ENCODE measurements around the gene MRTFA.

MRTFA gene

GRCh38 chr22:40478338-40479125 is 158.0 kb downstream of the MRTFA start:
- no peak overlapping the region for H3K4me3 ChIP-seq (ENCODE audit: low read length)
- no peak overlapping the region for H3K27ac ChIP-seq (ENCODE audit: low read length)
- no peak overlapping the region for H3K9ac ChIP-seq (ENCODE audit: low read length)
- no peaks in the 10 kb centered on the region for H3K36me3 ChIP-seq (ENCODE audit: control insufficient read depth, low read depth, low read length)
- H3K27me3 ChIP-seq (ENCODE audit: control insufficient read depth, insufficient read depth, low read length): no peaks in the 10 kb centered on the region
- H3K9me3 ChIP-seq (ENCODE audit: control insufficient read depth, low read depth, low read length): no peaks in the 10 kb centered on the region
- H3K4me1 ChIP-seq (ENCODE audit: control insufficient read depth, low read depth, low read length): peaks cover 11% of the 10 kb centered on the region

- Histone ChIP-seq H3K27me3 (ENCODE audit: control insufficient read depth, insufficient read depth, low read length) (no peaks in the 10 kb centered on the region), H3K9ac (ENCODE audit: low read length) (no peak overlapping the region), H3K9me3 (ENCODE audit: control insufficient read depth, low read depth, low read length) (no peaks in the 10 kb centered on the region), H3K4me1 (ENCODE audit: control insufficient read depth, low read depth, low read length) (peaks cover 11% of the 10 kb centered on the region), H3K4me3 (ENCODE audit: low read length) (no peak overlapping the region), H3K27ac (ENCODE audit: low read length) (no peak overlapping the region), H3K36me3 (ENCODE audit: control insufficient read depth, low read depth, low read length) (no peaks in the 10 kb centered on the region)
These were observed 158.7 kb downstream of the MRTFA start for GRCh38 chr22:40477683-40478337.

GRCh38 chr22:40476341-40476740 is 160.2 kb downstream of the MRTFA start:
- peaks cover 25% of the 10 kb centered on the region for H3K4me1 ChIP-seq (ENCODE audit: control insufficient read depth, low read depth, low read length)
- no peaks in the 10 kb centered on the region for H3K36me3 ChIP-seq (ENCODE audit: control insufficient read depth, low read depth, low read length)
- H3K9ac ChIP-seq (ENCODE audit: low read length): no peak overlapping the region
- H3K9me3 ChIP-seq (ENCODE audit: control insufficient read depth, low read depth, low read length): no peaks in the 10 kb centered on the region
- H3K4me3 ChIP-seq (ENCODE audit: low read length): no peak overlapping the region
- H3K27me3 ChIP-seq (ENCODE audit: control insufficient read depth, insufficient read depth, low read length): no peaks in the 10 kb centered on the region
- no peak overlapping the region for H3K27ac ChIP-seq (ENCODE audit: low read length)

GRCh38 chr22:40473703-40474102 is 162.8 kb downstream of the MRTFA start:
- Histone ChIP-seq H3K9me3 (ENCODE audit: control insufficient read depth, low read depth, low read length) (no peaks in the 10 kb centered on the region), H3K4me1 (ENCODE audit: control insufficient read depth, low read depth, low read length) (peaks cover 24% of the 10 kb centered on the region), H3K9ac (ENCODE audit: low read length) (no peak overlapping the region), H3K36me3 (ENCODE audit: control insufficient read depth, low read depth, low read length) (no peaks in the 10 kb centered on the region), H3K4me3 (ENCODE audit: low read length) (no peak overlapping the region), H3K27me3 (ENCODE audit: control insufficient read depth, insufficient read depth, low read length) (no peaks in the 10 kb centered on the region), H3K27ac (ENCODE audit: low read length) (no peak overlapping the region)

- Histone ChIP-seq H3K4me1 (ENCODE audit: control insufficient read depth, low read depth, low read length) (peaks cover 14% of the 10 kb centered on the region), H3K27ac (ENCODE audit: low read length) (no peak overlapping the region), H3K36me3 (ENCODE audit: control insufficient read depth, low read depth, low read length) (no peaks in the 10 kb centered on the region), H3K9me3 (ENCODE audit: control insufficient read depth, low read depth, low read length) (no peaks in the 10 kb centered on the region), H3K4me3 (ENCODE audit: low read length) (no peak overlapping the region), H3K27me3 (ENCODE audit: control insufficient read depth, insufficient read depth, low read length) (no peaks in the 10 kb centered on the region), H3K9ac (ENCODE audit: low read length) (no peak overlapping the region)
These were observed 163.9 kb downstream of the MRTFA start for GRCh38 chr22:40472579-40472978.

DNA sequence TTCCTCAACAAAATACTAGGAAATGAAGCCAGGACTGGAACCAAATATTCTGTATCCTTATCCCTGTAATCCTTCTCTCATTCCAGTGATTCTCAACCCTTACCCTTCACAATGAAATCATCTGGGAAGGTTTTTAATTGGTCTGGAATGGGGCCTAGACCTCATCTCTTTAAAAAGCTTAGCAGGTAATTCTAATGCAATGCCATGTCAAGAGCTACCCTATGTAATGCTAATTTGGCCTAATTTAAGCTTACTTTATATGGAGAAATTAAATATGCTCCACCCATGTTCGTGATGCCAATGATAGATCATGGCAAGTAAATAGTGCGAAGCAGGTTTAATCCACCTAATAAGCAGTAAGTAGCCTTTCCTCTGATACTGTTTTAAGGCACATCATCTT is 164.5 kb downstream of the MRTFA start:
- H3K27me3 ChIP-seq (ENCODE audit: control insufficient read depth, insufficient read depth, low read length): no peaks in the 10 kb centered on the region
- no peak overlapping the region for H3K4me3 ChIP-seq (ENCODE audit: low read length)
- H3K36me3 ChIP-seq (ENCODE audit: control insufficient read depth, low read depth, low read length): no peaks in the 10 kb centered on the region
- H3K9me3 ChIP-seq (ENCODE audit: control insufficient read depth, low read depth, low read length): no peaks in the 10 kb centered on the region
- no peak overlapping the region for H3K9ac ChIP-seq (ENCODE audit: low read length)
- H3K27ac ChIP-seq (ENCODE audit: low read length): no peak overlapping the region
- peaks cover 14% of the 10 kb centered on the region for H3K4me1 ChIP-seq (ENCODE audit: control insufficient read depth, low read depth, low read length)

DNA sequence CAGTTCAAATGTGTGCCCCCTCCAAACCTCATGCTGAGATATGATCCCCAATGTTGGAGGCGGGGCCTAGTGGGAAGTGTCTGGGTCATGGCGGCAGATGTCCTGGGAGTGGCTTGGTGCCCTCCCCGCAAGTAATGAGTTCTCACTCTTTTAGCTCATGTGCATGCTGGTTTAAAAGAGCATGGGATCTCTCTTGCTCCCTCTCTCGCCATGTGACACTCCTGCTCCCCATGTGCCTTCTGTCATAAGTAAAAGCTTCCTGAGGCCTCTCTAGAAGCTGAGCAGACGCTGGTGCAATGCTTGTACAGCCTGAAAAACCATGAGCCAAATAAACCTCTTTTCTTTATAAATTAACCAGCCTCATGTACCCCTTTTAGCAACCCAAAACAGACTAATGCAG is 167.3 kb downstream of the MRTFA start:
- H3K36me3 ChIP-seq (ENCODE audit: control insufficient read depth, low read depth, low read length): no peaks in the 10 kb centered on the region
- H3K9me3 ChIP-seq (ENCODE audit: control insufficient read depth, low read depth, low read length): no peaks in the 10 kb centered on the region
- no peak overlapping the region for H3K9ac ChIP-seq (ENCODE audit: low read length)
- no peak overlapping the region for H3K27ac ChIP-seq (ENCODE audit: low read length)
- H3K4me3 ChIP-seq (ENCODE audit: low read length): no peak overlapping the region
- no peaks in the 10 kb centered on the region for H3K27me3 ChIP-seq (ENCODE audit: control insufficient read depth, insufficient read depth, low read length)
- peaks cover 14% of the 10 kb centered on the region for H3K4me1 ChIP-seq (ENCODE audit: control insufficient read depth, low read depth, low read length)

DNA sequence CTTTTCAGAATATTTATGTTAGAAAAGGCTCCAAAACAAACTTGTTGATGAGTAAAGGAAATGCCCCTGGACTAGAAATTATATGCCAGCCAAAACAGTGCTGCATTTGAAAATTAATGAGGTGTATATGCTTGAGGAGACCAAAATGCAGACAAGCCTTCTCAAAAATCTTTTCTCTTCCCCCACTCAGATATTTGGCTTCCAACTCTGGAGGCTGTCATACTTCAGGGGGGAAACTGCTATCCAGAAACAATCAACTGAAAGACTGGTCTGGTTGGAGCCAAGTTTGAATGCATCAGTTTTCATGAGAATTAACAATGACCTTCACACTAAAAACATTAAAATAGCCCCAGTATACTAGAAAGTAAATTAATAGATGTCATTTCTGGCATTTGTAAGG is 167.9 kb downstream of the MRTFA start:
- Histone ChIP-seq H3K4me1 (ENCODE audit: control insufficient read depth, low read depth, low read length) (peaks cover 14% of the 10 kb centered on the region), H3K36me3 (ENCODE audit: control insufficient read depth, low read depth, low read length) (no peaks in the 10 kb centered on the region), H3K9me3 (ENCODE audit: control insufficient read depth, low read depth, low read length) (no peaks in the 10 kb centered on the region), H3K9ac (ENCODE audit: low read length) (no peak overlapping the region), H3K27ac (ENCODE audit: low read length) (no peak overlapping the region), H3K27me3 (ENCODE audit: control insufficient read depth, insufficient read depth, low read length) (no peaks in the 10 kb centered on the region), H3K4me3 (ENCODE audit: low read length) (no peak overlapping the region)

DNA sequence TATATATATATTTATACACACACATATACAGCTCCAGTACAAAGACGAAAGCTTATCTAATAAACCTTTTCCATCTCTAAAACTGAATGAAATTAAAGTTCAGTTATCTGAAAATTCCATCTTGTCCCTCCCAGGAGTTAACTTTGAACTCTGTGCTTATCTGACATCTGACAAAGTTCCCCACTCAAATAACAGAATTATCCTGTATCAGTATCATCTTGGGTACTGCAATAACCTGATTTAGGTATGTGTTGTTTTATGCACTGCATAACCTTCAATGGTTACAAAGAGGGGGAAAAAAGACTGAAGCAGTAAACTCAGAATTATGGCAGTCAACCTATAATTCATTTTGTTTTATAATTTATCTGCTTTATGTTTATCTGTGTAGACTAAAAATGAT is 169.5 kb downstream of the MRTFA start:
- no peaks in the 10 kb centered on the region for H3K36me3 ChIP-seq (ENCODE audit: control insufficient read depth, low read depth, low read length)
- no peak overlapping the region for H3K4me3 ChIP-seq (ENCODE audit: low read length)
- H3K9me3 ChIP-seq (ENCODE audit: control insufficient read depth, low read depth, low read length): no peaks in the 10 kb centered on the region
- H3K27ac ChIP-seq (ENCODE audit: low read length): no peak overlapping the region
- no peaks in the 10 kb centered on the region for H3K27me3 ChIP-seq (ENCODE audit: control insufficient read depth, insufficient read depth, low read length)
- no peak overlapping the region for H3K9ac ChIP-seq (ENCODE audit: low read length)
- peaks cover 5% of the 10 kb centered on the region for H3K4me1 ChIP-seq (ENCODE audit: control insufficient read depth, low read depth, low read length)

DNA sequence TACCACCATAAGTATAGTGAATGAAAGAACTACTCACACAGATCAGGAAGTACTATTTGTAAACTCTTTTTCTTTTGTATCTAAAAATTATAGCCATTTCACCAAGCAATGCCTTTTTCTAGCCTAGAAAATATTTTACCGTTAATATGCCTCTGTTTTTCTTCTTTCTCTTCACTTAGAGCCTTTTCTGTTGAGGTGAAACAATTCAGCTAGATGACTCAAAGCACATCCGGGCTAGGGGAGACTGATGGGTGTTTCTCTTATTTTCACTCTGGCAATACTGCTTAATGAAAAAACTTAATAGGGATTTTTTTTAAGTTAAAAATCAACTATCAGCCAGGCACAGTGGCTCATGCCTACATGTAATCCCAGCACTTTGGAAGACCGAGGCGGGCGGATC is 172.8 kb downstream of the MRTFA start:
- H3K9me3 ChIP-seq (ENCODE audit: control insufficient read depth, low read depth, low read length): no peaks in the 10 kb centered on the region
- peaks cover 5% of the 10 kb centered on the region for H3K36me3 ChIP-seq (ENCODE audit: control insufficient read depth, low read depth, low read length)
- no peak overlapping the region for H3K4me3 ChIP-seq (ENCODE audit: low read length)
- H3K27ac ChIP-seq (ENCODE audit: low read length): no peak overlapping the region
- no peak overlapping the region for H3K9ac ChIP-seq (ENCODE audit: low read length)
- no peaks in the 10 kb centered on the region for H3K27me3 ChIP-seq (ENCODE audit: control insufficient read depth, insufficient read depth, low read length)
- no peaks in the 10 kb centered on the region for H3K4me1 ChIP-seq (ENCODE audit: control insufficient read depth, low read depth, low read length)

DNA sequence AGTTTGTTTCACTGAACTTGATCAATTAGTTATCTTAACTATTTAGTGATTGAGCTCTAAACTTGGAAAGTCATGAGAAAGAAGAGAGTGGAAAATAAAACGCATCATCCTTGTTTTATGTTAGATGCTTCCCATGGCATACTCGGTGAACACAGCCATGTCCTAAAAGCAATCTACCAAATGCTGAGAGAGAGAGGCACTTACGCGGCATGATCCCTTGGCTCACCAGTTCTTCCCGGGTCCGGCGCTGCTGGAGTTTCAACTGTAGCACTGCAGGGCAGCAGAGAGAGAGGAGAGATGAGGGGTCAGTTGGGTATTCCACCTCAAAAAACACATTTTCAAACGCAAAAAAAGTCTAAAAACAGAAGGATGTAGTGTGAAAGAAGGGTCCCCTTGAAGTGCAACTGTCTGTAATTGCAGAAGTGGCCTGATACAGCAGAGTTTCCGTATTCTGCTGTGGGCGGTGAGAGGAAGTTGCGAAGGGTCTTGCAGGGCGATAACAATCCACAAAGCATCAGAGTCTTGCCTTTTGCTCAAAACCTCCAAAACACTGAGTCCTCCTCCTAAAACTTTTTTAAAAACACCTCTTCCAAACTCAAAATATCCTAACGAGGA is 173.4 kb downstream of the MRTFA start:
- Histone ChIP-seq H3K36me3 (ENCODE audit: control insufficient read depth, low read depth, low read length) (peaks cover 5% of the 10 kb centered on the region), H3K4me3 (ENCODE audit: low read length) (no peak overlapping the region), H3K9ac (ENCODE audit: low read length) (no peak overlapping the region), H3K9me3 (ENCODE audit: control insufficient read depth, low read depth, low read length) (no peaks in the 10 kb centered on the region), H3K4me1 (ENCODE audit: control insufficient read depth, low read depth, low read length) (no peaks in the 10 kb centered on the region), H3K27ac (ENCODE audit: low read length) (no peak overlapping the region), H3K27me3 (ENCODE audit: control insufficient read depth, insufficient read depth, low read length) (no peaks in the 10 kb centered on the region)
